IMR-90 (cell line): ENCODE data around the gene FGF19.

Source experiments
- CTCF ChIP-seq: conservative IDR thresholded peaks from 2 replicates; pipeline ENCODE4 v1.5.1; 2012; ENCODE audit warnings: mild to moderate bottlenecking, low read depth, low read length, improper control_type of control experiment
- POLR2A ChIP-seq: IDR thresholded peaks from 2 replicates; pipeline ENCODE4 v1.6.1; 2012; ENCODE audit warnings: mild to moderate bottlenecking, low read depth, low read length

- TF ChIP-seq CTCF (no peak), POLR2A (no peak)
Measured at GRCh38 chr11:69695581-69695980, 8.2 kb downstream of the FGF19 start.
